ENCODE measurements around the gene GPR151. TPM values are rescaled to one million over a fixed set of nuclear protein-coding genes. Genes with fewer than 3 reads are reported as not detected.

GPR151 gene
- polyA plus RNA-seq, 1 donor (not counting 4 experiments of a cell fraction or from before 2014, with no cell fraction given) = not detected

- dilution Hi-C loops (cut with MboI; ENCODE audit: extremely low pct_ligation_motif_present, low sequenced_read_pairs) = no loop called here
- H3K27me3 ChIP-seq (ENCODE audit: control insufficient read depth, extremely low read depth, insufficient read depth, low read length) = no peaks in the 10 kb centered on the region
- H3K36me3 ChIP-seq (ENCODE audit: control insufficient read depth in 2 of 2, extremely low read depth in 1 of 2, insufficient read depth in 2 of 2, low read length in 2 of 2) = no peaks in the 10 kb centered on the region
- no peak overlapping the region for H3K4me2 ChIP-seq (ENCODE audit: control insufficient read depth, extremely low read depth, insufficient read depth, low read depth, low read length)
- no peaks in the 10 kb centered on the region for H3K9me3 ChIP-seq (ENCODE audit: control insufficient read depth, low read depth, low read length)
- no peaks in the 10 kb centered on the region for H3K4me1 ChIP-seq (ENCODE audit: control insufficient read depth, extremely low read depth, insufficient read depth, low read length)
- no peaks in the 10 kb centered on the region for H3K9me1 ChIP-seq (ENCODE audit: control insufficient read depth, extremely low read depth, insufficient read depth, low read length)
- H3K4me3 ChIP-seq (ENCODE audit: control insufficient read depth in 2 of 3, extremely low read depth in 1 of 3, insufficient read depth in 2 of 3, low read depth in 1 of 3, low read length in 3 of 3) = no peak overlapping the region
- DNase-seq (ENCODE audit: low read depth, low spot score) = no peak
- no peak overlapping the region for H2AFZ ChIP-seq (ENCODE audit: control insufficient read depth, low read length)
- H3K79me2 ChIP-seq (ENCODE audit: control insufficient read depth, insufficient read depth, low read length) = no peaks in the 10 kb centered on the region
- no peaks in the 10 kb centered on the region for H4K20me1 ChIP-seq (ENCODE audit: control insufficient read depth, extremely low read depth, insufficient read depth, low read length)
- TF ChIP-seq CTCF (optimal IDR thresholded peaks at IDR 0.05 in 1 of 3, IDR thresholded peaks at IDR 0.05 in 1 of 3, conservative IDR thresholded peaks at IDR 0.05 in 1 of 3; ENCODE audit: extremely low read depth in 1 of 3, insufficient read depth in 2 of 3, low read length in 3 of 3) (no peak), EZH2 (IDR thresholded peaks at IDR 0.05; ENCODE audit: low read length) (no peak)
- no peak for FAIRE-seq
- no peak overlapping the region for H3K27ac ChIP-seq (ENCODE audit: control insufficient read depth, insufficient read depth, low read length)
- no peak overlapping the region for H3K9ac ChIP-seq (ENCODE audit: control insufficient read depth, extremely low read depth, insufficient read depth, low read length)
Measured at GRCh38 chr5:146520731-146521130, 4.7 kb upstream of the GPR151 start.

- FAIRE-seq (no peak), DNase-seq (ENCODE audit: low read depth, low spot score) (no peak)
- TF ChIP-seq CTCF (optimal IDR thresholded peaks at IDR 0.05 in 1 of 3, IDR thresholded peaks at IDR 0.05 in 1 of 3, conservative IDR thresholded peaks at IDR 0.05 in 1 of 3; ENCODE audit: extremely low read depth in 1 of 3, insufficient read depth in 2 of 3, low read length in 3 of 3) = no peak
- Histone ChIP-seq H3K27me3 (ENCODE audit: control insufficient read depth, extremely low read depth, insufficient read depth, low read length) (no peaks in the 10 kb centered on the region), H3K79me2 (ENCODE audit: control insufficient read depth, insufficient read depth, low read length) (no peaks in the 10 kb centered on the region), H3K4me1 (ENCODE audit: control insufficient read depth, extremely low read depth, insufficient read depth, low read length) (no peaks in the 10 kb centered on the region), H2AFZ (ENCODE audit: control insufficient read depth, low read length) (no peak overlapping the region), H3K9me1 (ENCODE audit: control insufficient read depth, extremely low read depth, insufficient read depth, low read length) (no peaks in the 10 kb centered on the region), H3K4me3 (ENCODE audit: control insufficient read depth in 2 of 3, extremely low read depth in 1 of 3, insufficient read depth in 2 of 3, low read depth in 1 of 3, low read length in 3 of 3) (no peak overlapping the region), H3K4me2 (ENCODE audit: control insufficient read depth, extremely low read depth, insufficient read depth, low read depth, low read length) (no peak overlapping the region), H3K36me3 (ENCODE audit: control insufficient read depth in 2 of 2, extremely low read depth in 1 of 2, insufficient read depth in 2 of 2, low read length in 2 of 2) (no peaks in the 10 kb centered on the region), H3K27ac (ENCODE audit: control insufficient read depth, insufficient read depth, low read length) (no peak overlapping the region), H4K20me1 (ENCODE audit: control insufficient read depth, extremely low read depth, insufficient read depth, low read length) (no peaks in the 10 kb centered on the region), H3K9me3 (ENCODE audit: control insufficient read depth, low read depth, low read length) (no peaks in the 10 kb centered on the region), H3K9ac (ENCODE audit: control insufficient read depth, extremely low read depth, insufficient read depth, low read length) (no peak overlapping the region)
- dilution Hi-C loops (cut with MboI; ENCODE audit: extremely low pct_ligation_motif_present, low sequenced_read_pairs) = no loop called here
Measured at GRCh38 chr5:146519554-146519953, 3.6 kb upstream of the GPR151 start.
